ENCODE results near the gene LAMA2. TPM values are rescaled to one million over a fixed set of nuclear protein-coding genes. Genes with fewer than 3 reads are reported as not detected.

LAMA2 gene
- total RNA-seq, 1 donor from 2014 or later: 1.8 TPM

DNA sequence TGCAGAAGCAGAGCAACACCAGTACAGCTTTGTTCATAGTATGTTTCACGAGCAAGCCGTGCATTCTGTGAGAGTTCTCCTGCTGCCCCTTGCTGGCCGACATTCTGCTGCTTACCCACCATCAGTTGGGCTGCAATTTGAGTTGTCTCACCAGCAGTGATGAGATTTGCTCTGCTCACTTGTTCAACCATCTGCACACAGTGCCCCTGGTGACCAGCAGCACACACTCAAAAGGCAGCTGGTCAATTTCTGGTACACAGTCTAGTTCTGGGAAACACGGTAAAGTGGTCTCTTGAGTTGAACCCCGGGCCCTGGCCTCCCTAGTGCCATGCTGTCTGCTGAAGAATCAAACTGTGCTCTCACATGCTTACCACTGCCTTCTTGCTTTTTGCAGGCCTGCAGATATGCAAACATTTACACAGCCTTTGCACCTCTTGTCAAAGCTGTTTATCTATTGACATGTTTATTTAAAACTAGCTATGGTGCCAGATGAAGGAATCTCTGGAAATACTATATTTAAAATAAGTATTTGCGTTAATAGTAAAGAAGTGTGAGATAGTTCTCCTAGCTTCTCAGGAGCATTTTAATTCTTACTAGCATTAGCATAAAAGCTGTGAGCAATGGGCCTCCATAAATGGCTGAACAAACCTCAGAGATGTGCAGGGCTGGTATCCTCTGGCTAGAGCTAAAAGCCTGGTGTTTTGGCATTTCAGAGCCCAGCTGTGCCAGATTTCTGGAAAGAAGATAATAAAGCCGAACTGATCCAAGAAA, 592.7 kb downstream of the LAMA2 start:
- Mint-ChIP-seq H3K4me3 (ENCODE audit: unreplicated experiment) (no peak overlapping the region), H3K4me1 (ENCODE audit: low read depth, unreplicated experiment) (no peaks in the 10 kb centered on the region), H3K27me3 (ENCODE audit: low read depth, unreplicated experiment) (no peaks in the 10 kb centered on the region), H3K9me3 (ENCODE audit: unreplicated experiment) (no peaks in the 10 kb centered on the region), H3K27ac (ENCODE audit: unreplicated experiment) (no peak overlapping the region), H3K36me3 (ENCODE audit: low read depth, unreplicated experiment) (no peaks in the 10 kb centered on the region)
- no peaks in the 10 kb centered on the region for H3K79me2 ChIP-seq (ENCODE audit: insufficient read depth, low read length)
- no peak overlapping the region for H2AFZ ChIP-seq (ENCODE audit: low read depth, low read length)
- no peak overlapping the region for H3K4me3 ChIP-seq (ENCODE audit: insufficient read depth, low read depth, low read length)
- H3K36me3 ChIP-seq (ENCODE audit: insufficient read depth, low read length): no peaks in the 10 kb centered on the region
- H3K27ac ChIP-seq (ENCODE audit: low read depth, low read length): no peak overlapping the region
- no peaks in the 10 kb centered on the region for H3K9me3 ChIP-seq (ENCODE audit: insufficient read depth, low read depth, low read length)
- FAIRE-seq (no peak), DNase-seq (ENCODE audit: low read depth) (no peak)
- no peaks in the 10 kb centered on the region for H3K27me3 ChIP-seq (ENCODE audit: insufficient read depth, low read length)
- no peaks in the 10 kb centered on the region for H4K20me1 ChIP-seq (ENCODE audit: insufficient read depth, low read length)
- H3K4me2 ChIP-seq (ENCODE audit: low read length): no peak overlapping the region
- H3K4me1 ChIP-seq (ENCODE audit: insufficient read depth, low read length): no peaks in the 10 kb centered on the region
- TF ChIP-seq EZH2 (IDR thresholded peaks at IDR 0.05; ENCODE audit: insufficient read depth, low read length) (no peak), CTCF (IDR thresholded peaks at IDR 0.05; ENCODE audit: insufficient read depth, low read depth, low read length) (no peak)
- no peak overlapping the region for H3K9ac ChIP-seq (ENCODE audit: low read length)

DNA sequence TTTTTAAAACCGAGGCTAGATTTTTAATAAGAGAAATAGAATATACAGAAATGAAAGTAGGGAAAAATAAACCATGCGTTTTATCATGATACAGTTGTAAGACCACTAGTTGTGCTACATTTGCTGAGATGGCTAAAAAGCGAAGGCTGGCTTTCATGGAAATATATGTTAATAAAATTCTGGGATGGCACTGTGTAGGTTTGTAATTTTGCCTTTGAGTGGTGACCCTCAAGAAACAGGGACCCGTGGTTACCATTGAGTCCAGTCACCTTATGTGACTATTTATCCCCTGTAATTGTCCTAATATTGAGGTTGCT, 593.3 kb downstream of the LAMA2 start:
- no peak overlapping the region for H3K4me2 ChIP-seq (ENCODE audit: low read length)
- H3K27me3 Mint-ChIP-seq (ENCODE audit: low read depth, unreplicated experiment): no peaks in the 10 kb centered on the region
- no peak for DNase-seq (ENCODE audit: low read depth)
- TF ChIP-seq EZH2 (IDR thresholded peaks at IDR 0.05; ENCODE audit: insufficient read depth, low read length): no peak
- no peak for TF ChIP-seq CTCF (IDR thresholded peaks at IDR 0.05; ENCODE audit: insufficient read depth, low read depth, low read length)
- H3K36me3 Mint-ChIP-seq (ENCODE audit: low read depth, unreplicated experiment): no peaks in the 10 kb centered on the region
- no peak overlapping the region for H2AFZ ChIP-seq (ENCODE audit: low read depth, low read length)
- H3K4me1 ChIP-seq (ENCODE audit: insufficient read depth, low read length): no peaks in the 10 kb centered on the region
- H3K9me3 ChIP-seq (ENCODE audit: insufficient read depth, low read depth, low read length): no peaks in the 10 kb centered on the region
- no peaks in the 10 kb centered on the region for H4K20me1 ChIP-seq (ENCODE audit: insufficient read depth, low read length)
- FAIRE-seq: no peak
- H3K27ac ChIP-seq (ENCODE audit: low read depth, low read length): no peak overlapping the region
- H3K4me1 Mint-ChIP-seq (ENCODE audit: low read depth, unreplicated experiment): no peaks in the 10 kb centered on the region
- no peaks in the 10 kb centered on the region for H3K27me3 ChIP-seq (ENCODE audit: insufficient read depth, low read length)
- H3K36me3 ChIP-seq (ENCODE audit: insufficient read depth, low read length): no peaks in the 10 kb centered on the region
- no peaks in the 10 kb centered on the region for H3K79me2 ChIP-seq (ENCODE audit: insufficient read depth, low read length)
- H3K27ac Mint-ChIP-seq (ENCODE audit: unreplicated experiment): no peak overlapping the region
- no peak overlapping the region for H3K9ac ChIP-seq (ENCODE audit: low read length)
- H3K4me3 ChIP-seq (ENCODE audit: insufficient read depth, low read depth, low read length): no peak overlapping the region
- H3K4me3 Mint-ChIP-seq (ENCODE audit: unreplicated experiment): no peak overlapping the region
- H3K9me3 Mint-ChIP-seq (ENCODE audit: unreplicated experiment): no peaks in the 10 kb centered on the region

GRCh38 chr6:129476810-129477209, 593.9 kb downstream of the LAMA2 start:
- H3K9me3 Mint-ChIP-seq (ENCODE audit: unreplicated experiment): no peaks in the 10 kb centered on the region
- FAIRE-seq (no peak), DNase-seq (ENCODE audit: low read depth) (no peak)
- no peak overlapping the region for H3K4me2 ChIP-seq (ENCODE audit: low read length)
- no peaks in the 10 kb centered on the region for H3K79me2 ChIP-seq (ENCODE audit: insufficient read depth, low read length)
- H3K27me3 ChIP-seq (ENCODE audit: insufficient read depth, low read length): no peaks in the 10 kb centered on the region
- no peaks in the 10 kb centered on the region for H4K20me1 ChIP-seq (ENCODE audit: insufficient read depth, low read length)
- H2AFZ ChIP-seq (ENCODE audit: low read depth, low read length): no peak overlapping the region
- H3K27ac Mint-ChIP-seq (ENCODE audit: unreplicated experiment): no peak overlapping the region
- no peaks in the 10 kb centered on the region for H3K27me3 Mint-ChIP-seq (ENCODE audit: low read depth, unreplicated experiment)
- no peak overlapping the region for H3K4me3 ChIP-seq (ENCODE audit: insufficient read depth, low read depth, low read length)
- TF ChIP-seq EZH2 (IDR thresholded peaks at IDR 0.05; ENCODE audit: insufficient read depth, low read length) (no peak), CTCF (IDR thresholded peaks at IDR 0.05; ENCODE audit: insufficient read depth, low read depth, low read length) (no peak)
- no peaks in the 10 kb centered on the region for H3K9me3 ChIP-seq (ENCODE audit: insufficient read depth, low read depth, low read length)
- H3K4me1 ChIP-seq (ENCODE audit: insufficient read depth, low read length): no peaks in the 10 kb centered on the region
- H3K4me1 Mint-ChIP-seq (ENCODE audit: low read depth, unreplicated experiment): peaks cover 3% of the 10 kb centered on the region
- H3K9ac ChIP-seq (ENCODE audit: low read length): no peak overlapping the region
- no peaks in the 10 kb centered on the region for H3K36me3 ChIP-seq (ENCODE audit: insufficient read depth, low read length)
- no peak overlapping the region for H3K4me3 Mint-ChIP-seq (ENCODE audit: unreplicated experiment)
- H3K27ac ChIP-seq (ENCODE audit: low read depth, low read length): no peak overlapping the region
- H3K36me3 Mint-ChIP-seq (ENCODE audit: low read depth, unreplicated experiment): no peaks in the 10 kb centered on the region
